Measurements from ENCODE around the gene ABCA6. TPM values are rescaled to one million over a fixed set of nuclear protein-coding genes. Genes with fewer than 3 reads are reported as not detected.
A peak's percentile ranks its signal among the peaks of the same experiment; 100 is the strongest.

ABCA6 gene
- total and polyA plus RNA-seq, 9 of the 15 experiments (the other 6 are each of a cell fraction or from before 2014, with no cell fraction given) = 0.06 to 0.73 (median 0.15) TPM

DNA sequence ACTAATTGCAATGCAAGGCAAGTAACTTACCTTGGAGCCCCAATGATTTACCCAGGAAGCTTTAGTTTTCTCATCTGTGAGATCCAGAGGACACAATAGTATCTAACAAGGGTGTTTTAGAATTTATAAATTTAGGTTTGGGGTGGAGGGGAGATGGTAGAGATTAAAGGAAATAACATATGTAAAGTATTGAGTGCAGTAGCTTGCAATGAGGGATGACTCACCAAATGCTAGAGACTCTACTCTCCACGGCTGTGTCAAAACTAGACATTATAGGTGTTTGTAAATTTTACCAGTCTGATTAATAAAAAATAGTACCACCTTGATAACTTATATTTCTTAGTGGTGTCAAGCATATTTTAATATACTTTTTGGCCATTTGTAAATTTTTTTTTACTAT lies 77.2 kb downstream of the ABCA6 start (continued):
- TF ChIP-seq FOSL1 (tag; conservative IDR thresholded peaks at IDR 0.05) = peak; percentile 55
- TF ChIP-seq, protein P1, sequence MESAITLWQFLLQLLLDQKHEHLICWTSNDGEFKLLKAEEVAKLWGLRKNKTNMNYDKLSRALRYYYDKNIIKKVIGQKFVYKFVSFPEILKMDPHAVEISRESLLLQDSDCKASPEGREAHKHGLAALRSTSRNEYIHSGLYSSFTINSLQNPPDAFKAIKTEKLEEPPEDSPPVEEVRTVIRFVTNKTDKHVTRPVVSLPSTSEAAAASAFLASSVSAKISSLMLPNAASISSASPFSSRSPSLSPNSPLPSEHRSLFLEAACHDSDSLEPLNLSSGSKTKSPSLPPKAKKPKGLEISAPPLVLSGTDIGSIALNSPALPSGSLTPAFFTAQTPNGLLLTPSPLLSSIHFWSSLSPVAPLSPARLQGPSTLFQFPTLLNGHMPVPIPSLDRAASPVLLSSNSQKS (CRISPR knock-in tag; IDR thresholded peaks at IDR 0.05) = no peak
- TF ChIP-seq, protein P2, sequence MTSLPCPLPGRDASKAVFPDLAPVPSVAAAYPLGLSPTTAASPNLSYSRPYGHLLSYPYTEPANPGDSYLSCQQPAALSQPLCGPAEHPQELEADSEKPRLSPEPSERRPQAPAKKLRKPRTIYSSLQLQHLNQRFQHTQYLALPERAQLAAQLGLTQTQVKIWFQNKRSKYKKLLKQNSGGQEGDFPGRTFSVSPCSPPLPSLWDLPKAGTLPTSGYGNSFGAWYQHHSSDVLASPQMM (CRISPR knock-in tag; IDR thresholded peaks at IDR 0.05) = no peak
- no peak for TF ChIP-seq ZNF778 (CRISPR knock-in tag; IDR thresholded peaks at IDR 0.05)
- TF ChIP-seq BRF1 (IDR thresholded peaks at IDR 0.05; ENCODE audit: borderline replicate concordance, extremely low read depth, insufficient read length) = no peak
- no peak for TF ChIP-seq KLF16 (IDR thresholded peaks at IDR 0.05)
- 0 out of 2 replicates have a peak, but pooled peaks have one; percentile 24 for TF ChIP-seq NFE2 (IDR thresholded peaks at IDR 0.05; ENCODE audit: low read depth)
- no peak for TF ChIP-seq ZNF146 (CRISPR knock-in tag; IDR thresholded peaks at IDR 0.05; ENCODE audit: unreplicated experiment)
- TF ChIP-seq ZKSCAN8 (CRISPR knock-in tag; IDR thresholded peaks at IDR 0.05) = no peak
- TF ChIP-seq, protein P3, sequence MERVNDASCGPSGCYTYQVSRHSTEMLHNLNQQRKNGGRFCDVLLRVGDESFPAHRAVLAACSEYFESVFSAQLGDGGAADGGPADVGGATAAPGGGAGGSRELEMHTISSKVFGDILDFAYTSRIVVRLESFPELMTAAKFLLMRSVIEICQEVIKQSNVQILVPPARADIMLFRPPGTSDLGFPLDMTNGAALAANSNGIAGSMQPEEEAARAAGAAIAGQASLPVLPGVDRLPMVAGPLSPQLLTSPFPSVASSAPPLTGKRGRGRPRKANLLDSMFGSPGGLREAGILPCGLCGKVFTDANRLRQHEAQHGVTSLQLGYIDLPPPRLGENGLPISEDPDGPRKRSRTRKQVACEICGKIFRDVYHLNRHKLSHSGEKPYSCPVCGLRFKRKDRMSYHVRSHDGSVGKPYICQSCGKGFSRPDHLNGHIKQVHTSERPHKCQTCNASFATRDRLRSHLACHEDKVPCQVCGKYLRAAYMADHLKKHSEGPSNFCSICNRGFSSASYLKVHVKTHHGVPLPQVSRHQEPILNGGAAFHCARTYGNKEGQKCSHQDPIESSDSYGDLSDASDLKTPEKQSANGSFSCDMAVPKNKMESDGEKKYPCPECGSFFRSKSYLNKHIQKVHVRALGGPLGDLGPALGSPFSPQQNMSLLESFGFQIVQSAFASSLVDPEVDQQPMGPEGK (CRISPR knock-in tag; IDR thresholded peaks at IDR 0.05; ENCODE audit: borderline replicate concordance) = no peak
- TF ChIP-seq, protein P4, sequence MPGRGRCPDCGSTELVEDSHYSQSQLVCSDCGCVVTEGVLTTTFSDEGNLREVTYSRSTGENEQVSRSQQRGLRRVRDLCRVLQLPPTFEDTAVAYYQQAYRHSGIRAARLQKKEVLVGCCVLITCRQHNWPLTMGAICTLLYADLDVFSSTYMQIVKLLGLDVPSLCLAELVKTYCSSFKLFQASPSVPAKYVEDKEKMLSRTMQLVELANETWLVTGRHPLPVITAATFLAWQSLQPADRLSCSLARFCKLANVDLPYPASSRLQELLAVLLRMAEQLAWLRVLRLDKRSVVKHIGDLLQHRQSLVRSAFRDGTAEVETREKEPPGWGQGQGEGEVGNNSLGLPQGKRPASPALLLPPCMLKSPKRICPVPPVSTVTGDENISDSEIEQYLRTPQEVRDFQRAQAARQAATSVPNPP (IDR thresholded peaks at IDR 0.05; ENCODE audit: borderline replicate concordance, insufficient read depth, insufficient read length) = no peak
- no peak for TF ChIP-seq GATAD2B (IDR thresholded peaks at IDR 0.05; ENCODE audit: borderline replicate concordance)
- no peak for TF ChIP-seq ZNF589 (CRISPR knock-in tag; IDR thresholded peaks at IDR 0.05; ENCODE audit: low read depth)
- TF ChIP-seq, protein P5, sequence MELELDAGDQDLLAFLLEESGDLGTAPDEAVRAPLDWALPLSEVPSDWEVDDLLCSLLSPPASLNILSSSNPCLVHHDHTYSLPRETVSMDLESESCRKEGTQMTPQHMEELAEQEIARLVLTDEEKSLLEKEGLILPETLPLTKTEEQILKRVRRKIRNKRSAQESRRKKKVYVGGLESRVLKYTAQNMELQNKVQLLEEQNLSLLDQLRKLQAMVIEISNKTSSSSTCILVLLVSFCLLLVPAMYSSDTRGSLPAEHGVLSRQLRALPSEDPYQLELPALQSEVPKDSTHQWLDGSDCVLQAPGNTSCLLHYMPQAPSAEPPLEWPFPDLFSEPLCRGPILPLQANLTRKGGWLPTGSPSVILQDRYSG (tag; conservative IDR thresholded peaks at IDR 0.05; ENCODE audit: low read depth) = no peak
- TF ChIP-seq, protein P6, sequence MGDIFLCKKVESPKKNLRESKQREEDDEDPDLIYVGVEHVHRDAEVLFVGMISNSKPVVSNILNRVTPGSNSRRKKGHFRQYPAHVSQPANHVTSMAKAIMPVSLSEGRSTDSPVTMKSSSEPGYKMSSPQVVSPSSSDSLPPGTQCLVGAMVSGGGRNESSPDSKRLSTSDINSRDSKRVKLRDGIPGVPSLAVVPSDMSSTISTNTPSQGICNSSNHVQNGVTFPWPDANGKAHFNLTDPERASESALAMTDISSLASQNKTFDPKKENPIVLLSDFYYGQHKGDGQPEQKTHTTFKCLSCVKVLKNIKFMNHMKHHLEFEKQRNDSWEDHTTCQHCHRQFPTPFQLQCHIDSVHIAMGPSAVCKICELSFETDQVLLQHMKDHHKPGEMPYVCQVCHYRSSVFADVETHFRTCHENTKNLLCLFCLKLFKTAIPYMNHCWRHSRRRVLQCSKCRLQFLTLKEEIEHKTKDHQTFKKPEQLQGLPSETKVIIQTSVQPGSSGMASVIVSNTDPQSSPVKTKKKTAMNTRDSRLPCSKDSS (IDR thresholded peaks at IDR 0.05; ENCODE audit: low read depth, partially characterized antibody) = no peak
- no peak for TF ChIP-seq KLF6 (CRISPR knock-in tag; IDR thresholded peaks at IDR 0.05; ENCODE audit: borderline replicate concordance)
- TF ChIP-seq NCOA4 (IDR thresholded peaks at IDR 0.05; ENCODE audit: partially characterized antibody) = no peak
- no peak for TF ChIP-seq BRD4 (IDR thresholded peaks at IDR 0.05)
- no peak for TF ChIP-seq KAT8 (IDR thresholded peaks at IDR 0.05; ENCODE audit: low read depth)
- TF ChIP-seq, protein P7, sequence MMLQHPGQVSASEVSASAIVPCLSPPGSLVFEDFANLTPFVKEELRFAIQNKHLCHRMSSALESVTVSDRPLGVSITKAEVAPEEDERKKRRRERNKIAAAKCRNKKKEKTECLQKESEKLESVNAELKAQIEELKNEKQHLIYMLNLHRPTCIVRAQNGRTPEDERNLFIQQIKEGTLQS (IDR thresholded peaks at IDR 0.05) = peak; percentile 67
- TF ChIP-seq, protein P7 (CRISPR knock-in tag; conservative IDR thresholded peaks at IDR 0.05) = no peak

Data from K562 (cell line).